Fibroblast of lung (primary cell): ENCODE measurements around the gene SORD. TPM values are rescaled to one million over a fixed set of nuclear protein-coding genes. Genes with fewer than 3 reads are reported as not detected.

ENCODE experiments used
- DNase-seq, 2 donors: peaks; one replicate each; pipeline versions ENCODE4 v3.0.0 to v3.0.0-alpha.2; 2010; ENCODE audit warnings: low read depth in 2 of 2
- H2AFZ ChIP-seq: 2 replicates; pipeline ENCODE4 v1.5.1; 2012; ENCODE audit warnings: low read length, control low read depth, inconsistent platforms
- H3K27ac ChIP-seq: 2 replicates; pipeline ENCODE4 v1.5.1; 2011; ENCODE audit warnings: low read length, control low read depth; ENCODE audit not compliant: insufficient read depth
- H3K27me3 ChIP-seq: 2 replicates; pipeline ENCODE4 v1.5.1; 2011; ENCODE audit warnings: mild to moderate bottlenecking, low read length; ENCODE audit not compliant: control insufficient read depth, insufficient read depth
- H3K36me3 ChIP-seq: 2 replicates; pipeline ENCODE4 v1.5.1; 2011; ENCODE audit warnings: low read length; ENCODE audit not compliant: control insufficient read depth, insufficient read depth
- H3K4me1 ChIP-seq: 2 replicates; pipeline ENCODE4 v1.5.1; 2011; ENCODE audit warnings: low read length; ENCODE audit not compliant: control insufficient read depth, insufficient read depth; ENCODE audit errors: extremely low read depth
- H3K4me2 ChIP-seq: 2 replicates; pipeline ENCODE4 v1.5.1; 2011; ENCODE audit warnings: low read length, control low read depth; ENCODE audit not compliant: insufficient read depth; ENCODE audit errors: extremely low read depth
- H3K4me3 ChIP-seq, 4 experiments: fragments of 200-600 bp in 1 of 4; sonication (generic) in 1 of 4; replicated peaks in 1 of 4; 2 replicates each; pipeline ENCODE4 v1.5.1; 2011 to 2016; ENCODE audit warnings: low read length in 4 of 4, low read depth in 3 of 4, mild to moderate bottlenecking in 3 of 4, control low read depth in 2 of 4, inconsistent platforms in 1 of 4, mixed read lengths in 1 of 4; ENCODE audit not compliant: insufficient read depth in 1 of 4; ENCODE audit errors: control extremely low read depth in 1 of 4
- H3K79me2 ChIP-seq: 2 replicates; pipeline ENCODE4 v1.5.1; 2012; ENCODE audit warnings: mild to moderate bottlenecking, low read length, inconsistent platforms; ENCODE audit not compliant: control insufficient read depth, insufficient read depth
- H3K9ac ChIP-seq: 2 replicates; pipeline ENCODE4 v1.5.1; 2011; ENCODE audit warnings: mild to moderate bottlenecking, low read length, control low read depth; ENCODE audit not compliant: insufficient read depth
- H3K9me3 ChIP-seq: 2 replicates; pipeline ENCODE4 v1.5.1; 2012; ENCODE audit warnings: low read depth, low read length; ENCODE audit not compliant: control insufficient read depth, insufficient read depth
- H4K20me1 ChIP-seq: 2 replicates; pipeline ENCODE4 v1.5.1; 2011; ENCODE audit warnings: low read length; ENCODE audit not compliant: control insufficient read depth, insufficient read depth; ENCODE audit errors: extremely low read depth
- CTCF ChIP-seq, 2 donors: IDR thresholded peaks in 1 of 2; conservative IDR thresholded peaks in 1 of 2; 1 replicate in 1 of 2; 2 replicates in 1 of 2; pipeline ENCODE4 v1.5.1; 2011 to 2012; ENCODE audit warnings: low read length in 2 of 2, control low read depth in 1 of 2, inconsistent platforms in 1 of 2, low read depth in 1 of 2, mild to moderate bottlenecking in 1 of 2
- EZH2 ChIP-seq: IDR thresholded peaks from 2 replicates; pipeline ENCODE4 v1.5.1; 2012; ENCODE audit warnings: low read length, control low read depth, mild to moderate bottlenecking; ENCODE audit errors: missing control alignments
- polyA plus RNA-seq, 2 donors: library from polyadenylated mRNA; depleted of rRNA in 1 of 2; stranded (reverse) in 1 of 2; unstranded in 1 of 2; fragments of >200 nt; gene quantifications; 2 replicates each; pipeline ENCODE4 v1.2.1, GENCODE V29; 2011 to 2012; ENCODE audit warnings: missing spikeins in 1 of 2
- total RNA-seq: library from RNA; depleted of rRNA; stranded (reverse); fragments of >200 nt; gene quantifications from 2 replicates; pipeline ENCODE4 v1.2.1, GENCODE V29; 2014

SORD gene
- total and polyA plus RNA-seq, 2 donors (not counting 1 experiment from before 2014, with no cell fraction given) = 8.9 to 13.0 TPM

GRCh38 chr15:45087513-45087912 is 64.5 kb downstream of the SORD start:
- peaks cover 5% of the 10 kb centered on the region for H3K27me3 ChIP-seq
- H3K79me2 ChIP-seq = no peaks in the 10 kb centered on the region
- H3K9me3 ChIP-seq = no peaks in the 10 kb centered on the region
- H4K20me1 ChIP-seq = no peaks in the 10 kb centered on the region
- H3K4me2 ChIP-seq = no peak overlapping the region
- H3K9ac ChIP-seq = no peak overlapping the region
- H3K4me3 ChIP-seq = no peak overlapping the region
- no peaks in the 10 kb centered on the region for H3K36me3 ChIP-seq
- no peak overlapping the region for H2AFZ ChIP-seq
- H3K4me1 ChIP-seq = no peaks in the 10 kb centered on the region
- no peak overlapping the region for H3K27ac ChIP-seq
- TF ChIP-seq CTCF (conservative IDR thresholded peaks at IDR 0.05 in 1 of 2, IDR thresholded peaks at IDR 0.05 in 1 of 2; ENCODE audit: low read depth in 1 of 2, low read length in 2 of 2) = no peak
- no peak for TF ChIP-seq EZH2
- no peak for DNase-seq

GRCh38 chr15:45088801-45089711 is 66.1 kb downstream of the SORD start:
- no peak overlapping the region for H3K9ac ChIP-seq

More at GRCh38 chr15:45088801-45089711, 66.1 kb downstream of the SORD start:
- no peaks in the 10 kb centered on the region for H3K36me3 ChIP-seq
- H3K27ac ChIP-seq = no peak overlapping the region
- no peaks in the 10 kb centered on the region for H4K20me1 ChIP-seq
- no peaks in the 10 kb centered on the region for H3K4me1 ChIP-seq
- no peak overlapping the region for H3K4me2 ChIP-seq
- TF ChIP-seq EZH2 (no peak), CTCF (conservative IDR thresholded peaks at IDR 0.05 in 1 of 2, IDR thresholded peaks at IDR 0.05 in 1 of 2; ENCODE audit: low read depth in 1 of 2, low read length in 2 of 2) (no peak)
- peaks cover 5% of the 10 kb centered on the region for H3K27me3 ChIP-seq
- no peak overlapping the region for H3K4me3 ChIP-seq
- no peak overlapping the region for H2AFZ ChIP-seq
- H3K9me3 ChIP-seq = no peaks in the 10 kb centered on the region
- no peak for DNase-seq
- no peaks in the 10 kb centered on the region for H3K79me2 ChIP-seq
